Measurements from ENCODE around the gene RIPOR2. TPM values are rescaled to one million over a fixed set of nuclear protein-coding genes. Genes with fewer than 3 reads are reported as not detected.
A peak's percentile ranks its signal among the peaks of the same experiment; 100 is the strongest.

Gene RIPOR2
- total RNA-seq, 1 donor: 5.2 TPM

GRCh38 chr6:24890471-24890870 lies 45.3 kb downstream of the RIPOR2 start:
- DNase-seq (ENCODE audit: low read depth): no peak
- no peak overlapping the region for H3K4me3 ChIP-seq (ENCODE audit: low read depth, low read length)
- TF ChIP-seq, protein P1, sequence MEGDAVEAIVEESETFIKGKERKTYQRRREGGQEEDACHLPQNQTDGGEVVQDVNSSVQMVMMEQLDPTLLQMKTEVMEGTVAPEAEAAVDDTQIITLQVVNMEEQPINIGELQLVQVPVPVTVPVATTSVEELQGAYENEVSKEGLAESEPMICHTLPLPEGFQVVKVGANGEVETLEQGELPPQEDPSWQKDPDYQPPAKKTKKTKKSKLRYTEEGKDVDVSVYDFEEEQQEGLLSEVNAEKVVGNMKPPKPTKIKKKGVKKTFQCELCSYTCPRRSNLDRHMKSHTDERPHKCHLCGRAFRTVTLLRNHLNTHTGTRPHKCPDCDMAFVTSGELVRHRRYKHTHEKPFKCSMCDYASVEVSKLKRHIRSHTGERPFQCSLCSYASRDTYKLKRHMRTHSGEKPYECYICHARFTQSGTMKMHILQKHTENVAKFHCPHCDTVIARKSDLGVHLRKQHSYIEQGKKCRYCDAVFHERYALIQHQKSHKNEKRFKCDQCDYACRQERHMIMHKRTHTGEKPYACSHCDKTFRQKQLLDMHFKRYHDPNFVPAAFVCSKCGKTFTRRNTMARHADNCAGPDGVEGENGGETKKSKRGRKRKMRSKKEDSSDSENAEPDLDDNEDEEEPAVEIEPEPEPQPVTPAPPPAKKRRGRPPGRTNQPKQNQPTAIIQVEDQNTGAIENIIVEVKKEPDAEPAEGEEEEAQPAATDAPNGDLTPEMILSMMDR (IDR thresholded peaks at IDR 0.05; ENCODE audit: insufficient read depth, low read depth, low read length): no peak

DNA sequence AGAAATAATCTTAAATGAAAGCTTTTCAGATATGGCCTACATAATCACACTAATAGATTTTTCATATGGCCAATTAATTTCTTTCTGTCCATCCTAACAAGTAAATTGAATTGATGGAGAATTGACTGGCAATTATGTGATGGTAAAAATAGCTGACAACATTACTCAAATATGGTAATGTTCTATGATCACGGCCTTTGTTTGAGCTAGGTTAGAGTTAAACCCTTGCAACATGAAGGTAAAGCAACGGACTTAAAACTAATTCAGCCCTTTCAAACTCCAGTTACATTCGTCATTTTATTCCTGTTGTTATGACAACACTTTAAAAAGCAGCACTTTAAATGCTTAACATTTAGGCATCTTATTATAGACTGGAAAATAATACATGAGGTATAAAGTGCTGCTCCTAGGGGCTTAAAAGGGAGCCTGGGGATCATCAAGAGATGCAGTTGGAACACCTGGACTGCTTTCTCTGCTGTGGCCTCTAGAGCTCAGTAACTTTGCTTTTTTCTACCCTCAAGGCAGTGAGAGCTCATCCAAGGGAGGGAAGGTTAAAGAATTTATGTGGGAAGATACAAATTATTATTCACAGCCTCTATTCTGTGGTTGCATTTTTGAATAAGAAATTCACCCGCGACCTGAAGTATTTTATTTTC lies 46.9 kb downstream of the RIPOR2 start:
- H3K4me3 ChIP-seq (ENCODE audit: low read depth, low read length): no peak overlapping the region
- TF ChIP-seq, protein P1 (IDR thresholded peaks at IDR 0.05; ENCODE audit: insufficient read depth, low read depth, low read length): no peak
- DNase-seq (ENCODE audit: low read depth): no peak

GRCh38 chr6:24887545-24888140 lies 48.1 kb downstream of the RIPOR2 start:
- TF ChIP-seq, protein P1 (IDR thresholded peaks at IDR 0.05; ENCODE audit: insufficient read depth, low read depth, low read length): no peak
- DNase-seq (ENCODE audit: low read depth): no peak
- no peak overlapping the region for H3K4me3 ChIP-seq (ENCODE audit: low read depth, low read length)

DNA sequence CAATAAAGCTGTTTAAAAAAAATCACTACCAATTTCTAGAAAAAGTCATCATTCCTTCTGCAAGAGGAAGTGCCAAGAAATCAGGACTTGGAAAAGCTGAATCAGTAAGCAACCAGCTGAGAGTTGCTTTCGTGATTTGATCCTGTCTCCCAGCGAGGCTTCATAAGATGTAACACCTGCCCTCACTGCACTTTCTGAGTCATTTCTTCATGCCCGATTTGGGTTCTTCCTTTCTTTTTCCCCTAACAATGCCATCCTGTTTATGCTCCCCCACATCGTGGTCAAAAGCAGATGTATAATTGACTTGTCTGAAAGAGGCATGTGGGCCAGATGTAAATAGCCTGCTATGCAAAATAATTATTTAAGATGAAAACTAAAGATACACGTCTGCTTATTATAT lies 52.1 kb downstream of the RIPOR2 start:
- peak; percentile 16 for DNase-seq (ENCODE audit: low read depth)
- TF ChIP-seq, protein P1 (IDR thresholded peaks at IDR 0.05; ENCODE audit: insufficient read depth, low read depth, low read length): no peak
- no peak overlapping the region for H3K4me3 ChIP-seq (ENCODE audit: low read depth, low read length)

GRCh38 chr6:24882835-24883555 lies 52.8 kb downstream of the RIPOR2 start:
- TF ChIP-seq, protein P1 (IDR thresholded peaks at IDR 0.05; ENCODE audit: insufficient read depth, low read depth, low read length): no peak
- DNase-seq (ENCODE audit: low read depth): no peak
- H3K4me3 ChIP-seq (ENCODE audit: low read depth, low read length): no peak overlapping the region

- peak; percentile 16 for DNase-seq (ENCODE audit: low read depth)
- TF ChIP-seq, protein P1 (IDR thresholded peaks at IDR 0.05; ENCODE audit: insufficient read depth, low read depth, low read length): no peak
Observed at GRCh38 chr6:24882295-24882694, 53.5 kb downstream of the RIPOR2 start.

More at GRCh38 chr6:24882295-24882694, 53.5 kb downstream of the RIPOR2 start:
- no peak overlapping the region for H3K4me3 ChIP-seq (ENCODE audit: low read depth, low read length)
